ENCODE measurements around the gene TNFRSF18.

The TNFRSF18 gene

GRCh38 chr1:1203561-1204424 is 2.6 kb downstream of the TNFRSF18 start:
- Histone ChIP-seq H3K27ac (ENCODE audit: low read depth, low read length) (no peak overlapping the region), H3K9me2 (replicated peaks; ENCODE audit: control insufficient read depth, low read length) (no peaks in the 10 kb centered on the region), H3K4me1 (ENCODE audit: control insufficient read depth, low read length) (peaks cover 21% of the 10 kb centered on the region), H3K4me2 (ENCODE audit: low read length) (no peak overlapping the region), H3K36me3 (ENCODE audit: control insufficient read depth, low read length) (no peaks in the 10 kb centered on the region), H3K27me3 (ENCODE audit: control insufficient read depth, low read length) (peaks cover 53% of the 10 kb centered on the region), H4K20me1 (ENCODE audit: control insufficient read depth, insufficient read depth, low read depth, low read length) (0 out of 2 replicates have a peak, but pooled peaks cover 5% of the 10 kb centered on the region), H3K79me2 (ENCODE audit: control insufficient read depth, low read length) (no peaks in the 10 kb centered on the region), H3K9me3 (ENCODE audit: control insufficient read depth, insufficient read depth, low read length) (no peaks in the 10 kb centered on the region), H3F3A (ENCODE audit: control insufficient read depth, insufficient read depth) (no peaks in the 10 kb centered on the region), H3K4me3 (ENCODE audit: low read length) (no peak overlapping the region)
- TF ChIP-seq EZH2phosphoT487 (IDR thresholded peaks at IDR 0.05; ENCODE audit: borderline replicate concordance, low read length) (no peak), CTCF (IDR thresholded peaks at IDR 0.05; ENCODE audit: low read depth, low read length, poor library complexity, severe bottlenecking) (no peak)

- Histone ChIP-seq H3K4me2 (ENCODE audit: low read length) (no peak overlapping the region), H3K4me3 (ENCODE audit: low read length) (no peak overlapping the region), H3K4me1 (ENCODE audit: control insufficient read depth, low read length) (peaks cover 16% of the 10 kb centered on the region), H3K9me3 (ENCODE audit: control insufficient read depth, insufficient read depth, low read length) (no peaks in the 10 kb centered on the region), H3K36me3 (ENCODE audit: control insufficient read depth, low read length) (no peaks in the 10 kb centered on the region), H4K20me1 (ENCODE audit: control insufficient read depth, insufficient read depth, low read depth, low read length) (0 out of 2 replicates have a peak, but pooled peaks cover 5% of the 10 kb centered on the region), H3F3A (ENCODE audit: control insufficient read depth, insufficient read depth) (no peaks in the 10 kb centered on the region), H3K9me2 (replicated peaks; ENCODE audit: control insufficient read depth, low read length) (no peaks in the 10 kb centered on the region), H3K27ac (ENCODE audit: low read depth, low read length) (no peak overlapping the region), H3K27me3 (ENCODE audit: control insufficient read depth, low read length) (peaks cover 47% of the 10 kb centered on the region), H3K79me2 (ENCODE audit: control insufficient read depth, low read length) (no peaks in the 10 kb centered on the region)
- TF ChIP-seq EZH2phosphoT487 (IDR thresholded peaks at IDR 0.05; ENCODE audit: borderline replicate concordance, low read length) (no peak), CTCF (IDR thresholded peaks at IDR 0.05; ENCODE audit: low read depth, low read length, poor library complexity, severe bottlenecking) (no peak)
Measured at GRCh38 chr1:1202831-1203560, 3.4 kb downstream of the TNFRSF18 start.

- H3K27ac ChIP-seq (ENCODE audit: low read depth, low read length), result no peak overlapping the region
- TF ChIP-seq EZH2phosphoT487 (IDR thresholded peaks at IDR 0.05; ENCODE audit: borderline replicate concordance, low read length), result no peak
- no peak for TF ChIP-seq CTCF (IDR thresholded peaks at IDR 0.05; ENCODE audit: low read depth, low read length, poor library complexity, severe bottlenecking)
- peaks cover 32% of the 10 kb centered on the region for H3K27me3 ChIP-seq (ENCODE audit: control insufficient read depth, low read length)
- H3K4me2 ChIP-seq (ENCODE audit: low read length), result no peak overlapping the region
- no peak overlapping the region for H3K4me3 ChIP-seq (ENCODE audit: low read length)
- no peaks in the 10 kb centered on the region for H3K9me2 ChIP-seq (replicated peaks; ENCODE audit: control insufficient read depth, low read length)
- no peaks in the 10 kb centered on the region for H3K79me2 ChIP-seq (ENCODE audit: control insufficient read depth, low read length)
- no peaks in the 10 kb centered on the region for H3F3A ChIP-seq (ENCODE audit: control insufficient read depth, insufficient read depth)
- H4K20me1 ChIP-seq (ENCODE audit: control insufficient read depth, insufficient read depth, low read depth, low read length), result no peaks in the 10 kb centered on the region
- H3K9me3 ChIP-seq (ENCODE audit: control insufficient read depth, insufficient read depth, low read length), result no peaks in the 10 kb centered on the region
- H3K36me3 ChIP-seq (ENCODE audit: control insufficient read depth, low read length), result no peaks in the 10 kb centered on the region
- H3K4me1 ChIP-seq (ENCODE audit: control insufficient read depth, low read length), result peaks cover 5% of the 10 kb centered on the region
Measured at GRCh38 chr1:1200876-1201810, 5.2 kb downstream of the TNFRSF18 start.

All from DOHH2 (cell line).